Dedifferentiated amniotic fluid mesenchymal stem cell (primary cell): Measurements from ENCODE around the gene GAS7.

Experiments
- DNase-seq: peaks from one replicate; pipeline ENCODE4 v3.0.0-alpha.2; 2016; ENCODE audit errors: extremely low spot score

GAS7 gene

GRCh38 chr17:9916108-9916507 is 282.3 kb downstream of the GAS7 start:
- no peak for DNase-seq

GRCh38 chr17:9913476-9913875 is 284.9 kb downstream of the GAS7 start:
- DNase-seq: no peak

GRCh38 chr17:9912121-9913099 is 286.0 kb downstream of the GAS7 start:
- DNase-seq: no peak

DNA sequence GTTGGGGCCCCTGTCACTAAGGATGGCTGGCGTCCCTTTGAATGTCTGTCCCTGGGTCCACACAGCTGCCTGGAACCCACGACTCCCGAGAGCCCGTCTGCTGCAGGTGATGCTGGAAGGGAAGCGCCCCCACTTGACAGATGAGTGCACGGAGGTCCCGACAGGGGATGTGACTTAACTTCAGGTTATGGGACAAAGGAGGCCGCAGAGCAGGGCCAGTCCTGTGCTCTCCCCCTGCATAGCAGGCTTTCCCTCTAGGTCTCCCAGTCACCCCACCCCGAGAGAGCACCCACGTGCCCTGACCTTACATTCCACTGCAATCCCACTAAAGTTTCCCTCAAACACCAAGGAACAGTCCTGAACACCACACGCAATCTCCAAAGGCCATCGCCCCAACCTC is 287.3 kb downstream of the GAS7 start:
- DNase-seq: no peak

DNA sequence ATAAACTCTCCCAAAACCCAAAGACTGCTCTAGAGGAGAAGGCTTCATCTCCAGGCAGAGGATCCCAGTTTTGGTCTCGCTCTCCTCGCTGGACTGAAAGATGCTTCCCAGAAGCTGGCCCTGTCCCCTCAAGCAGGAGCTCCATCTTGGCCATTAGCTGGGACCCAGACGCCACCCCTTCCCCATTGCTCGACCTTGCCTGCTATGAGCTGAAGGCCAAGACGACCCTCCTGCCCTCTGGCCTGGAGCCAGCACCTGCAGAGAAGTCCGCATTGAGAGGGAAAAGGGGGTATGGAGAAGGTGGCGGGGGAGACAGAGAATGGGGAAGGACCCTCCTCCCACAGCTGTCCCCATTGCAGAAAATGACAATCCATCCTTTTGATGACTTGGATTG is 289.8 kb downstream of the GAS7 start:
- no peak for DNase-seq

DNA sequence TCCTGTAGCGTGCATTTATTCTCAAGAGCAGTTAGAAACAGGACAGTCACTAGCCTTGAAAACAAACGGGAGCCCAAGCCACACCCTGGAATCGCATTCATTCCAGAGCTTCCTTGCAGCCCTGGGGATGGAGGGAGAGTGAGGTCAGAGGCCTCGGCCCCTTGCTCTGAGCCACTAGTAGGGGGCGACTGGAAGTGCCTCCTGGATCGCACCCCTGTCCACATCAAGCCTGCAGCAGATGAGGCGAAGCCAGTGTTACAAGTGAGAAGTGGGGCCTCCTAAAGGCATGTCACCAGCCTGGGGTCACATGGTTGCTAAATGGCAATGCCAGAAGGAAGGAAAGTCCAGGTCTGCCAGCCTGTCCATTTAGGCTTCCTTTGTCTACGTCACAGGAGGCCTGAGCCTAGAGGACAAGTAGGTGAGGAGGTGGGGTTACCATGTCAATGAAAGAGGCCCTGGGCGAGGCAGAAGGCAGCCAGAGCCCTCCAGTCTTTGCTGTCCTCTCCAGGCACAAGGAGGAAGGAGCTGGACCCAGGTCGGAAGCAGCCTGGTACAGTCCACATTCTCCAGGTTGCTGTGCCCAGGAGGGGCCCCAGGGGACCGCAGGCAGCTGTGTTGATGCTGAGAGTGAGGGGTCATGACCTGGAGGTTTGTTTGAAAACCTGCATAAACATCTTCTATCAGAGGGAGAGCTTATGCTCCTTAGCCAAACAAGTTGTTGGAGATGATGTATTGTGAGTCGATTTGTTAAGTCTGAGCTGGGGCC is 290.3 kb downstream of the GAS7 start:
- DNase-seq: no peak

DNA sequence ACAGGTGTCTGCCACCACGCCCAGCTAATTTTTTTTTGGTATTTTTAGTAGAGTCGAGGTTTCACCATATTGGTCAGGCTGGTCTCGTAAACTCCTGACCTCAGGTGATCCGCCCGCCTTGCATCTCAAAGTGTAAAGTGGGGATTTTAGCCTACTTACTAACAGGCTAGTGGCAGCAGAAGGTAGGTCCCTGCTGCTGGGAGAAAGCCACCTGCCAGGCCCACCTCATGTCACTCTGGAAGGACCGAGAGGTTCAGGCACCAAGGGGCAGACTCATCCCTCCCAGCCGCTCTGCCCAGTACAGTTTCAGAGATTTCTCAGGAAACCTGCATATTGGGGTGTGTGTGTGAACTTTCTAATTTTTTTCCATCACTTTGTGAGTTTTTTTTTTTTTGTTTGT is 291.3 kb downstream of the GAS7 start:
- no peak for DNase-seq

GRCh38 chr17:9906616-9907015 is 291.8 kb downstream of the GAS7 start:
- no peak for DNase-seq

GRCh38 chr17:9905902-9906301 is 292.5 kb downstream of the GAS7 start:
- no peak for DNase-seq

DNA sequence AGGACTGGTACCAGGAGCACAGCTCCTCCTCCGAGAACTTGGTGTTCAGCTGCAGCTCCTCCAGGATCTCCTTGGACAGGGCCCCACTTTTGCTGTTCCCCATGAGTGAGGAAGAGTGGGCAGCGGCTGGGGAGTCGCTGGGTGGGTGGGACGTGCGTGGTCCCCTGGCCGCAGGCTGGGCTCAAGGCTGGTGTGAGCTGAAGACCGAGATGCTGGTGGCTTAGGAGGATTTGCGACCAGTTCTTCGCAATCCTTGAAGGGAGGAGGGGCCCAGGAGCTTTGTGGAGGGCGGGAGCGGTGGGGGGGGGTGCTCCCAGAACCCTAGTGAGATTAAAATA is 293.4 kb downstream of the GAS7 start, which contains the start of gene RCVRN:
TSS of gene RCVRN (minus strand) at position 194 of the 338 bp plus-strand sequence. CDS start at position 103, 91 bp downstream.
- no peak for DNase-seq

DNA sequence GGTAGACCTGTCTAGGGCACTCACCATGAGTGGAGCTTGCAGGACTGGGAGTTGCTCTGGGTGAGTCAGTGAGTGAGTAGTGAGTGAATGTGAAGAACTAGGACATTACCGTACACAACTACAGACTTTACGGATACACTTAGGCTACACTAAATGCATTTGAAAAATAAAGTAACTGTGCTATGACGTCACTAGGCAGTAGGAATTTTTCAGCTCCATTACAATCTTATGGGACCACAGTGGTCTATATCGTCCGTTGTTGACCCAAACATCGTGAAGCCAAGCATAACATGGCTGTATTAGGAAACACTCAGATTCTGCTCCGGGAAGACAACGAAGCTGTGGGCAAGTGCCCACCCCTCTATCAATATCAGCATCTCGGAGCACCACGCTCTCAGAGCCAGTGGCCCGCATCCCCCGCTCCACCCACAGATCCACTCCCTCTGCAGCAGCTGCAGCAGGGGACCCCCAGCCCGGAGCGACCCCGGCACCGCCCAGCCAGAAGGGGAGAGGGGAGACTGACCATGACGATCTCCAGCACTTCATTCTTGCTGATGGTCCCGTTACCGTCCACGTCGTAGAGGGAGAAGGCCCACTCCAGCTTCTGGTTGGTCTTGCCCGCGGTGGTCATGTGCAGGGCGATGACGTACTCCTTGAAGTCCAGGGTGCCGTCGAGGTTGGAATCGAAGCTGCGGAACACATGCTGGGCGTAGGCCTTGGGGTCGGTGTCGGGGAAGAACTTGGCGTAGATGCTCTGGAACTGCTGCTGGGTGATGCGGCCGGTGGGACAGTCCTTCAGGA is 293.9 kb downstream of the GAS7 start:
- no peak for DNase-seq

DNA sequence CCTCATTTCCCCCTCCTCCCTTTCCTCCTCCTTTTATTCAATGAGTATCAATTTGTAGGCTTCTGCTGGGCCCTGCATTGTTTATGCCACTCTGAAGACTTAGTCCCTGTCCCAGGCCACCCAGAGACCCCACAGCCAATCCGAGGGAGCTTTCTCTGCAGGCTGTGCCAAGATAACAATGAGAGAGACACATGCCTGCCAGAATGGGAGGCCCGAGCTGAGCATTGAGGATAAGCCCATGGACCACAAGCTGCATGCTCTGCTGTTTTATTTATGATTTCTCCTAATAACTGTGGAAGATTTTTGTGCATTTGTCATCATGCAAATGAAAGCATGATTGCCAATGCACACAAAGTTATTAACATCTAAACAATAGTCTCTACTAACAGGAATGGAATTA is 296.3 kb downstream of the GAS7 start:
- DNase-seq: no peak

GRCh38 chr17:9900784-9901183 is 297.6 kb downstream of the GAS7 start:
- DNase-seq: peak; percentile 36

DNA sequence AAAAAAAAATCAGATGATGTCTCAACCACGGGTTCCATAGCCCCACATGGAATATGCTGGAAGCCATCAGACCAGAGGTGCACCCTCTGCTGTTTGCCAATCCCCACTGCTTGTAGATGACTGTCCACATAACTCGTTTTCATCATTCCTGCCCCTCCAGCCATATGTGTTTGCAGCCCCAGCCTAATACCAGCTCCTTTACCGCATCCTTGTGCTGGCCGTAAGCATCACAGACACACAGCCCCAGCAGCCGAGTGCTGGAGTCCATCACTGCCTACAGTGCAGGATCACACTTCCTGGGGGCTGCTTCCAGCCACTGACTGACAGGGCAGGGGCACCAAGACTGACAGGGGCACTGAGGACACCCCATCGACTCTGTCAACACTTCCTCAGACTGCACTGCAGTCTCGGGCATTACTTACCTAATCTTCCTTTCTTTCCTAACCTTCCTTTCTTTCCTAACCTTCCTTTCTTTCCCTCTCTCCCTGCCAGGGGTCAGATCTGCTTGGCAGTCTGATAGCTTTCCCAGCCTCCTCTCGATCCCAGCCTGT is 298.3 kb downstream of the GAS7 start:
- DNase-seq: no peak

DNA sequence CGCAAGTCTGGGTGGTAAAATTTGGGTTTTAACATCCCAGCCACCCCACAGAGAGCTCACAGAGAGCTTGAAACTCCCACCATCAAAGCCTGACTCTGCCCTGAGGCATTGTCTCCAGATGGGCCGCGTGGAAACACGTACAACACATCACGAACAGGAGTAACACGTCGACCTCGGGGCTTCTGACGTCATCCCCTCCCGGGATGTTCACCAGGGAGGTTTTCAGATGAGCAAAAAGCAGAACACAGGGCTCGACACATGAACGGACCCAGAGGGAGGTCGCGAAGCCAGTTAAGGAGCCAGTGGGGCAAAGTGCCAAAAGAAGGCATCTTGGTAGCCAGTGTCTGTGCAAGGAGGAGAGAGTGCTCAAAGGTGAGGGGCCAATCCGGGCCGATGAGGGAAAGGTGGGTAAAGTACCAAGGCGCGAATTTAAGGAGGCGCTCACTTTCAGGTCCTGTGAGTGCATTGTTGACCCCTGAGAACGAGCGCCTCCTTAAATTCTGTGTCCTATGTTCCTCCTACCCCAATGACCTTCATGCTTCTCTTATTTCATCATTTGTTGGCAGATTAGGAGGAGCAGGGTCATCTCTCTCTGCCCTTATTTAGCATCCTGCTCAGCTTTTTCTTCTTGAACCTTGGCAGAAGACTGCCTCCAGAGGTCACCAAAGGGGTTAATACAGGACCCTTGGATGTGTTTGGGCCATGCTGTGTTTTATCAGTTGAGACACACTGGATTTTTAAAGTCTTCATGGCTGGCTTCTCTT is 298.9 kb downstream of the GAS7 start:
- no peak for DNase-seq

- DNase-seq: no peak
These were observed 299.6 kb downstream of the GAS7 start for GRCh38 chr17:9898812-9899211.

DNA sequence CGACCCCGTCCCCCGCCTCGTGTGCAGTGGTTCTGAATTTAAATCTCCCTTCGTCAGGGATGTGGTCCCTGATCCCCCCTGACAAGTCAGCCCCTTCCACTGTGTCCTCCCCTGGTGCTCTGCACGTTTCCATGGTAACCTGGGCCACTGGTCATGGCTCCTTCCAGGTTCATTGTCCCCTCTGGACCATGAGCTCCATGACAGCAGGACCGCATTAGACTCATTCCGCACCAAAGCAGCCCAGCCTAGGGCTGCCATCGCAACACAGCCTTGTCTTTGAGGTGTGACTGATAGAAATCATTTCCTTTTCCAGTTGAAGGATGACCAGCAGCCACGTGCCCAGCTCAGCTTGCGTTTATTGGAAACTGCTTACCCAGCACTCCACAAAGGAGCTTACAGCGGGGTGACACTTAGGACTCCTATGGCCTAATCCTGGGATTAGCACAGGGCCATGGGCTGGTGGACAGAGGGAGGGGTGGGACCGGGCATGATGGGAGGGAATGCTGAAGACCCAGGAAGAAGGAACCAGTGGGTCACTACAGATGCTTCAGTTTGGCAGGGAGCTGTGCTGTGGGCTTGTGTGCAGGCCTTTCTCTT is 300.9 kb downstream of the GAS7 start:
- DNase-seq: no peak

- no peak for DNase-seq
These were observed 302.5 kb downstream of the GAS7 start for GRCh38 chr17:9895923-9896322.

DNA sequence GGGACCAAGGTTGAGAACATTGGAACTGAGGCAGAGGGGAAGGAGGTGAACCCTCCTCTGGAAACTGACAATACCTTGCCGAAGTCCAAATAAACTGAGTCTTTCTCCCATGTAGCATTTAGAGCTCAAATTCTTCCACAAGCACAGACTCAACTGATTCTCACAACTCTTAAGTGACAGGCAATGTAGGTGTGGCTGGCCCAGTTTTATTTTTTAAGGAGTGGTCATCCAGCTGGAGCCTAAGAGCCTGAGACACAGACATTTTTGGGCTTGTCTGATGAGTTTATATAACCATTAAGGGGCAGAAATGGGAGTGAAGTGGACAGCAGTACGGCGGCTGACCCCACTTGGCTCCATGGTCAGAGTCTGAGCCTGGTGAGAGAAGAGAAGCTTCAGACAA is 304.2 kb downstream of the GAS7 start:
- DNase-seq: no peak

GRCh38 chr17:9893411-9894012 is 304.9 kb downstream of the GAS7 start:
- no peak for DNase-seq
